ENCODE data around the gene CLK4.
"Not testable (repeated sequence)": the region's sequence is repeated elsewhere in the genome, so short reads cannot be mapped to it uniquely, and the experiment has no call there.

CLK4 gene

GRCh38 chr5:178585421-178585820, 41.4 kb downstream of the CLK4 start:
- not testable (repeated sequence) for DNase-seq

- DNase-seq, result no peak
Observed at GRCh38 chr5:178583279-178583678, 43.6 kb downstream of the CLK4 start.

- no peak for DNase-seq
Observed at GRCh38 chr5:178582291-178582690, 44.6 kb downstream of the CLK4 start.

DNA sequence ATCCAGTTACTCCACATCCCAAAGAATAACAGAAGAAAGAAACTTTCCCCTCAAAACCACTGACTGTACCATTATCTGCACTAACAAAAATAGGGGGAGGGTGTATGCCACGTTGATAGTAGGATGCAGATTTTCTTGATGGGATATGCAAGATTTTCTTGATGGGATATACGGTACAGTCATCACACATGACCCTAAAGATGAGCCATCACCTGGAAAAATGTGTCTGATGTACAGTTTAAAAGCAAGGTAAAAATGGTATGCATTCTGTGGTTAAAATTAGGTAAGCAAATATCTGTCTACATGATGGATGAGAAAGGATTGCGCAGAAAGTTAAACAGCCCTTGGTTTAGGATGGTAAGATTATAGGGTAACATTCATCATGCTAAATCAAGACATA, 45.2 kb downstream of the CLK4 start:
- DNase-seq, result no peak

GRCh38 chr5:178580271-178580955, 46.4 kb downstream of the CLK4 start:
- no peak for DNase-seq

- no peak for DNase-seq
Observed at GRCh38 chr5:178577944-178578343, 48.9 kb downstream of the CLK4 start.

DNA sequence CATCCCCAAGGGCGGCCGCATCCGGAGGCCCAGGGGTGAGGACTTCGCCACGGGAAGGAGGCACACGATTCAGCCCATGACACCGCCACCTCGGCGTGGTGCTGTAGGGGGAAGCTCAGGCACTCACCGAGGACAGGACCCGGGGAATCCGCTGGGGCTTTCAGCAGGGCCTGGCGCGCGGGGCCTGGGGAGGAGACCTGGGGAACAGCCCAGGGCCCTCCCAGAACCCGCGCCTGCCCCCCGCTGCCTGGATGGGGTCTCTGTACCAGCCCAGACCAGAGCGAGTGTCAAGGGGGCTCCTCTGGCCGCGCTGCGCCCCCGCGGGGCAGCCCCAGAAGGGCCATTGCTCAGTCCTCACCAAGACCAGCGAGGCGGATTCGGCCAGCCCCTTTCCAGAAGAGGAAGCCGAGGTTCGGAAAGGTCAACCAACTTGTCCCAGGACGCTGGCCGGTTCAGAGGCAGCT, 49.4 kb downstream of the CLK4 start:
- DNase-seq, result no peak

DNA sequence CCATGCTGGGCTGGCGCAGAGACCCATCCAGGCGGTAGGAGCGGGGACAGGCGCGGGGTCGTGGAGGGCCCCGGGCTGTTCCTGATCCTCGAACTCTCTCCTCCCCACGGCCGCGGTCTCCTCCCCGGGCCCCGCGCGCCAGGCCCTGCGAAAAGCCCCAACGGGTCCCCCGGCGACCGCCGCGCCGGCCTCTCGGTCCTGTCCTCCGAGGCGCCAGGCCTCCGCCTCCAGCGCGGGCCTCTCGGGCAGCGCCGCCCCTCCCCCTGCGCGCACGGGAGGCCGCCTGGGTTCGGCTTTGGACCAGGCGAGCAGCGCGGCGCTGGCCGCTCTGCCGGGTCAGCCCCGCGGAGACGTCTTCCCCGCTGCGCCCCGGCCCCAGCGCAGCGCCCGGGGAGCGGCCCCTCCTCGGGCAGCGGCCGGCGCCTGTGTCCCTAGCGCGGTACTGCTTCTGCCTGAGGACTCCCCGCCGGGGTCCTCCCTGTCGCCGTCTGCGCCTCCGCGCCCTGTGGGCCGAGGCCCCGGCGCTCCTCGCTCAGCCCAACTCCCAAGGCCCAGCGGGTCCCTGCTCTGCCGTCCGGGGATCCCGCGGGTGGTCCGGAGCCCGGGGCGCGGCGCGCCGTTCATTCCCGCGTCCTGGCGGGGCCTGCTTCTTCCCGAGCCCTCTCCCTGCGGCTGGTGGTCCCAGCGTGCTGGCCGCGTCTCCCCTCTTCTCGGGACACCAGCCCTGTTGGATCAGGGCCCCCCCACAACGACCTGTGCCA, 50.1 kb downstream of the CLK4 start:
- no peak for DNase-seq

DNA sequence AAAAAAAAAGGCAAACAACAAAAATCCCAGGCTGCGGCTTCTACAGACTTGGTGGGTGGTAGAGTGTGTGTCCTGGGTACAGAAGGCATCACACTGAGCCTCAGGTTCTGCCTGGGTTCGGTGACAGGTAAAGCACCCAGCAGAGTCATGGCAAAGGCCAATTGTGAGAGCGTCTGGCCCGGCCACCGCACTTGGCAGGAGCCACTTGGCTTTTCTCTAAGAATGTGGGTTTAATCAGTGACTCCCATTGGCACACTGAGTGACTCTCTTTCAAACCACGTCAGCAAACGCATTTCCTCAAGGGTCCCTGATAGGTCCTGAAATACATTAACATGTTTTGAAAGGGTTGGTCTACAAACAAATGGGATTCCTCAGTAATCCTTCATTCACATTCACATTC, 53.6 kb downstream of the CLK4 start:
- no peak for DNase-seq

DNA sequence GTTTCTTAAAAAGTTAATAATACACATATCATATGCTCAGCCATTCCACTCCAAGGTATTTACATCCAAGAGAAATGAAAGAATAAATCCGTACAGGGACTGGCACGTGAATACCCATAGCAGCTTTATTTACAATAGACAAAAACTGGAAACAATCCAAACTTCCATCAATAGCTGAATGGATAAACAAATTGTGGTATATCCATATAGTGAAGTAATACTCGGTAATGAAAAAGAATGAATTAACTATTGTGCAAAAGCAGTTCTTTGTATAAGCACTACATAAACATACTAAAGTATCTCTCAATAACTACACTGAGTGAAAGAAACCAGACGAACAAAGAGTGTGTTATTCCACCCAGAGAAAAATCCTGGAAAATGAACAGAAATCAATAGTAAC, 54.2 kb downstream of the CLK4 start:
- DNase-seq, result no peak

DNA sequence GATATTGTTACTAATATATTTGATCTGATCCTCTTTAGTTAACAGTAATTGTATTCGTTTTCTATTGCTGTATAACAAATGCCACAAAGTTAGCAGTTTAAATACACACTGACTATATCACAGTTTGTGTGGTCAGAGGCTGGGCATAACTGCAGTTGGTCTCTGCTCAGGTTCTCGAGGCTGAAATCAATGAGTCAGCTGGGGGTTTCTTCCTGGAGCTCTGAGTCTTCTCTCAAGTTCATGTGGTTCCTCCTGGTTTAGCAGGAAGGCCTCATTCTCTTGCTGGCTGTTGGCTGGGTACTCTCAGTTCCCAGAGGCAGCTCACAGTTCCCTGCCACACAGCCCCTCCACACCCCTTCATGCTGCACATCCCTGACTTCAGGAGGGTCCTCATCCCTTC, 57.4 kb downstream of the CLK4 start:
- no peak for DNase-seq

DNA sequence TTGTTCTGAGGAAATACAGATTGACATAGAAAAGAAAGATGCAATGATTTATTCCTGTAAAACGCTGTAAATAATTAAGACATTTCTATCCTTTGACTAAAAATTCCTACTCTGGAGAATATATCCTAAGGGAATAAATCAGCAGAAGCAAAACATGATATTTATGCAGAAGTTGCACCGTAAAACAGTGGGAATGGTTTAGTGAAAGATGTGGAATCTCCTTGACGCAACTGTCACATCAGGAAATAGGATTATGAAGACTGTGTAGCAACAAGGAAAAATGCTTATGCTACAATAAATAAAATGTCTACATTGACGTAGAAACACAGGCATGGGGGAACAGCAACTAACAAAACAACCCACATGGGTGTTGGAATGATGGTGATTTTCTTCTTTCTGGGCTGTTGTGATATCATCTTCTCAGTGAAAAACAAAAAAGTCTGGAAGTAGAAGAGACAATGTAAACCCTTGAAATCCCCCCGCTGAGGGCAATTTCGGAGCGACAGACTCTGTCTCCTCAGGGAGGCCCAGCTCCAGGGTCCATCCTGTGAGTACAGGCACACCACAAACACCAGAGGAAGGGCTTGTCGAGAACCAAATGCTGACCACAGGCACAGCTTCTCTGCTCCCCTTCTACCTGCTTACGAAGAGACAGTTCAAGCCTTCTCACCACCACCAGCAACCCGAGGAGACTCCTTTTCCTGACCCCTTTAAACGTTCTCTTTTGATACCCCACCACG, 61.9 kb downstream of the CLK4 start:
- DNase-seq, result no peak

DNA sequence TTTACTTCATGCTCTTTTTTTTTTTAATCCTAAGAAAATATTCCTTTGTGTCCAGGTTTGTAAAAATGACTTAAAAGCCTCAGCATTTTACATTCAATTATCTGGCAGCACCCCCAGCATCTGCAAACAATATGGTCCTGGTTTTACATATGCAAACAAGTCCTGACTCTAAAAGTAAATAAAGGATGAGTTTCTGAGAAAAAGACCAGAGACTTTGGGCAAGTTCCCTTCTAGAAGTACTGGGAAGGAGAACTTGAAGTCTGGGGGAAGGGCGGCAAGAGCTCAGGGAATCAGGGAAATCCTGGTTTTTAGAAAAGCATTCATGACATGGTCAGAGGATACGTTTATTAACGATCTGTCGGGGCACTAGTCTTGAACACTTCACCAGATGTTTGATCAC, 62.5 kb downstream of the CLK4 start:
- DNase-seq, result no peak

GRCh38 chr5:178563621-178564020, 63.2 kb downstream of the CLK4 start:
- no peak for DNase-seq

DNA sequence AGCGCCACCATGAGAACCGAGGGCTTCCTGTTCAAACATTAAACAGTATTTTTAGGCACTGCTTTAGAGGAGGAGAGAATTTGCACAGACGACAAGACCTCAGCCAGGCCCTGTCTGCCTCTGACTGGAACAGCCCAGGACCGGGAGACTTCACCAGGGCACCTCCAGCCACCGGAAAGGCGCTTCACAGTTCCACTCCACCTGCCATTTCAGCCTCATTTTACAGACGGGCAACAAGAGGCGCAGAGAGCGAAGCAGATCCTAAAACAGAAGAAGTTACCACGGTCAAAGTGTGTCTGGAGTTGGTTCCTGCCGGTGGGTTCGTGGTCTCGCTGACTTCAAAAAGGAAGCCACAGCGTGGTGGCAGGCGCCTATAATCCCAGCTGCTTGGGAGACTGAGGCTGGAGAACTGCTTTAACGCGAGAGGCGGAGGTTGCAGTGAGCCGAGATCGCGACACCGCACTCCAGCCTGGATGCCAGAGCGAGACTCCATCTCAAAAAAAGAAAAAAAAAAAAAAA, 65.0 kb downstream of the CLK4 start:
- DNase-seq, result no peak

GRCh38 chr5:178560911-178561310, 65.9 kb downstream of the CLK4 start:
- no peak for DNase-seq

DNA sequence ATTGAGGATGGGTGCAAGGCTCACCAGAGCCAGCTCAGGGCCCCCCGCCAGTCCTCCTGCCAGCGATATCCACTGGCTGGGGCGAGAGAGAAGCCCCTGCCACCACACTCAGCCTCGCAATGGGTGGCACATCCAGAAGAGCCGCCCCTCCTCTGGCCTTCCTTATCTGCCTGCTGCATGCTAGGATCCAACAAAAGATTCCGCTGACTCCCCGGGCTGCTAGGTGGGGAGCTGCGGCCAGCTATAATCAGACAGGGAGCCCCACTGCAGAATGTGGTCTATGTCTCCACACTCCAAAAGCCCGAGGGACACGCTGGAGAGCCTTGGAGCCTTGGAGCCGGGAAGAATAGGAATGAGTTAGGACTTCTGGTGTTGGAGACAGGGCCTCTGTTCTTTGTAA, 69.4 kb downstream of the CLK4 start:
- no peak for DNase-seq

DNA sequence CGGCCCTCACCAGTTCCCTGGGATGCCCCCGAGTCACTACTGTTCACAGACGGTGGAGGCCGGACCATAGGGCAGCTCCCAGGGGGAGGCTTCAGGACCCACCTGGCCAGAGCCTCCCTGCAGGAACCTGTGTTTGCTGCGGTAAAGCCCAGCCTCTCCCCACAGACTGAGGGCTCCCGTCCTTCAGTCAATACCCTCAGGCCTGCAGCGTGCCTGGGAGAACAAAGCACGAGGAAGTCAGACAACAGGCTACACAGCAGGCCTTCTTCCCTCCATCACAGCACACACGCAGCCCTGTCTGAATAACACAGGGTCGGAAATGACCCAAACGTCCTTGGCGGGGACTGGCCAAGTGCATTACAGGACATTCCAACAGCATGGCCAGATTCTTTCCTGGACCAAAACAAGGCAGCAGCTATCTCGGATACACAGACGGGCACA, 71.1 kb downstream of the CLK4 start:
- DNase-seq, result no peak

DNA sequence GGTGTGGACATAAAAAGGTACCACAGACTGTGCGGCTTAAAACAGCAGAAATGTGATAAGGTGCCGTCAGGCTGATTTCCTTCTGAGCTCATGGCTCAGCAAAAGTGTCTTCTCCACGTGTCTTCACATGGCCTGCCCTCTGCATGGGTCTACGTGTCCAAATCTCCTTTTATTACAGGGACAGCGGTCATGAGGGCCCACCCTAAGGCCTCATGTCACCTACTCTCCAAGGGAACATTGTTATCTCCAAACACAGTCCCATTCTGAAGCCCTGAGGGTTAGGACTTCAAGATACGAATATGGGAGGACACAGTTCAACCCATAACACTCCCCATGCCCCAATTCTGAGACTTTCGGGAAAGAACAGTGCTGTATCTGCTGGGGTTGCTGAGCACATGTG, 71.8 kb downstream of the CLK4 start:
- no peak for DNase-seq

DNA sequence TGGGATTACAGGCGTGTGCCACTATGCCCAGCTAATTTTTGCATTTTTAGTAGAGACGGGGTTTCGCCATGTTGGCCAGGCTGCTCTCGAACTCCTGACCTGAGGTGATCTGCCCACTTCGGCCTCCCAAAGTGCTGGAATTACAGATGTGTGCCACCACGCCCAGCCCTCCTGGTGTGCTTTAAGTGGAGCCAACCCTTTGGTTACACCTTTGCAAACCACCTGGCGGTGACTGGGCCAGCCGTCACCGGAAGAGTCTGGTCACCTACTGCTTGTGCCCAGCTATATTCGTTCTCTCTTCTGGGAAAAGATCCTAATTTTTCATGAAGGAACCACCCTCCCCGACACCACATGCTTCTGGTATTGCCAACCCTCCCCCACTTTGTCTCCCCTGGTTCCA, 72.5 kb downstream of the CLK4 start:
- DNase-seq, result no peak

DNA sequence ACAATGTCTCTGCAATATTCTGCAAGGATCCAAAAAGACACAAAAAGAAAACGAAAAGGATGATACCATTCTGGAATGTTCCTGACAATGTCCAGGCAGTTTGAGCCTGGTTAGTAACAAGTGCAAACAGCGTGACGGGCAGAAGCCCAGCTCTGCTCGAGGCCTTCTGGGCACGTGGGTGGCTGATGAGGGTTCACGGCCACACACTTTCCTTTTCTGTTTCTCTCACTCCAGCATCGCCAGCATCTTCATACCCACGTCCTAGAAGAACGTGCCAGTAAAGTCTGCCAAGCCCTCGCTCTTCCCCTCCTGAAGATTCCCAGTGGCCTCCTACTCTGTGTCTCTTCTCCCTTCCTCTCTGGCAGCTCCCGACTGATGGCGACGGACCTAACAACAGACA, 73.3 kb downstream of the CLK4 start:
- no peak for DNase-seq

Measured in activated CD8-positive, alpha-beta memory T cell treated with anti-CD3 and anti-CD28 coated beads, Interleukin-2, amount 50 U/mL, for 4 hours (primary cell).